HCT116 (cell line): ENCODE measurements around the gene EEF1E1. TPM values are rescaled to one million over a fixed set of nuclear protein-coding genes. Genes with fewer than 3 reads are reported as not detected.

Experiments used
- ATAC-seq: fragments of 200-7000 bp; cut with Tn5 transposase; 2 replicates; pipeline ENCODE4 v1.9.1; 2020; ENCODE audit warnings: mild to moderate bottlenecking, moderate library complexity
- BruUV-seq: library from RNA; stranded (reverse); fragments of 400-500 nt; replicated peaks from 2 replicates; lab custom pipeline; 2021; lab: Mats Ljungman, UMichigan
- CTCF ChIA-PET: fragments of 300-600 bp; sonication (Branson Sonifier 250); formaldehyde crosslinking; loops from one replicate; lab custom pipeline; 2021; ENCODE audit warnings: antibody characterized with exemption; lab: Charles Lee
- POLR2A ChIA-PET: fragments of 300-600, 350-600 bp; sonication (Branson Sonifier 250); formaldehyde crosslinking; loops from one replicate; lab custom pipeline; 2021; ENCODE audit warnings: antibody characterized with exemption; lab: Charles Lee
- RAD21 ChIA-PET, 2 experiments: fragments of 300-600 bp; sonication (Branson Sonifier 250); formaldehyde crosslinking; loops; one replicate each; lab custom pipeline; 2023; ENCODE audit warnings: low total read pairs in 2 of 2; ENCODE audit not compliant: uncharacterized antibody in 2 of 2, unreplicated experiment in 2 of 2, low non-redundant PET in 1 of 2; lab: Charles Lee
- DNase-seq: peaks from one replicate; pipeline ENCODE4 v3.0.0-alpha.2; 2010; ENCODE audit warnings: low read depth, low spot score
- H2AFZ ChIP-seq: fragments of 200-600 bp; shearing (Covaris generic), sonication (generic); 2 replicates; pipeline ENCODE4 v1.6.1; 2017; ENCODE audit warnings: low read depth, mixed run types, mixed read lengths, antibody characterized with exemption, low read length; ENCODE audit not compliant: poor library complexity, severe bottlenecking
- H3K27ac ChIP-seq: 2 replicates; pipeline ENCODE4 v1.5.1; 2012; ENCODE audit warnings: low read depth, low read length
- H3K27me3 ChIP-seq: fragments of 200-600 bp; sonication (generic); 2 replicates; pipeline ENCODE4 v1.6.1; 2016; ENCODE audit warnings: mixed run types, low read length, mixed read lengths; ENCODE audit not compliant: insufficient read depth
- H3K36me3 ChIP-seq, 2 experiments: fragments of 200-500 bp in 1 of 2; fragments of 200-600 bp in 1 of 2; sonication (Bioruptor generic) in 1 of 2; sonication (generic) in 1 of 2; 2 replicates each; pipeline versions ENCODE4 v1.5.1 to v1.6.1; 2014 to 2016; ENCODE audit warnings: low read length in 2 of 2, inconsistent platforms in 1 of 2, mixed read lengths in 1 of 2, mixed run types in 1 of 2; ENCODE audit not compliant: insufficient read depth in 2 of 2, control insufficient read depth in 1 of 2
- H3K4me1 ChIP-seq, 2 experiments: fragments of 200-600 bp in 1 of 2; sonication (generic) in 1 of 2; 2 replicates each; pipeline versions ENCODE4 v1.5.1 to v1.6.1; 2012 to 2017; ENCODE audit warnings: low read length in 2 of 2, inconsistent platforms in 1 of 2, mild to moderate bottlenecking in 1 of 2, mixed read lengths in 1 of 2, mixed run types in 1 of 2, moderate library complexity in 1 of 2; ENCODE audit not compliant: insufficient read depth in 2 of 2, control insufficient read depth in 1 of 2
- H3K4me2 ChIP-seq: fragments of 200-600 bp; sonication (generic); 2 replicates; pipeline ENCODE4 v1.6.1; 2017; ENCODE audit warnings: mixed run types, low read length, mixed read lengths
- H3K4me3 ChIP-seq, 2 experiments: fragments of 200-600 bp in 1 of 2; sonication (generic) in 1 of 2; replicated peaks in 1 of 2; 2 replicates each; pipeline ENCODE4 v1.5.1; 2011 to 2016; ENCODE audit warnings: low read length in 2 of 2, control low read depth in 1 of 2, low read depth in 1 of 2, mild to moderate bottlenecking in 1 of 2, mixed read lengths in 1 of 2, mixed run types in 1 of 2
- H3K79me2 ChIP-seq: fragments of 200-600 bp; sonication (generic); 2 replicates; pipeline ENCODE4 v1.6.1; 2017; ENCODE audit warnings: mild to moderate bottlenecking, mixed run types, low read length, moderate library complexity, mixed read lengths; ENCODE audit not compliant: insufficient read depth
- H3K9ac ChIP-seq: fragments of 200-600 bp; sonication (generic); 2 replicates; pipeline ENCODE4 v1.6.1; 2016; ENCODE audit warnings: low read length, mixed read lengths
- H3K9me2 ChIP-seq: fragments of 200-600 bp; sonication (generic), shearing (Covaris generic); 2 replicates; pipeline ENCODE4 v1.6.1; 2017; ENCODE audit warnings: mixed run types, mild to moderate bottlenecking, moderate library complexity; ENCODE audit not compliant: insufficient read depth
- H3K9me3 ChIP-seq, 2 experiments: fragments of 200-500 bp in 1 of 2; fragments of 200-600 bp in 1 of 2; sonication (Bioruptor generic) in 1 of 2; sonication (generic) in 1 of 2; 2 replicates each; pipeline ENCODE4 v1.6.1; 2014 to 2017; ENCODE audit warnings: low read length in 2 of 2, mixed read lengths in 2 of 2, inconsistent platforms in 1 of 2, low read depth in 1 of 2, mild to moderate bottlenecking in 1 of 2, mixed run types in 1 of 2, moderate library complexity in 1 of 2; ENCODE audit not compliant: control insufficient read depth in 1 of 2, insufficient read depth in 1 of 2
- H4K20me1 ChIP-seq: fragments of 200-600 bp; sonication (generic), shearing (Covaris generic); 2 replicates; pipeline ENCODE4 v1.6.1; 2017; ENCODE audit warnings: mixed run types, mild to moderate bottlenecking, moderate library complexity; ENCODE audit not compliant: insufficient read depth
- ATF3 ChIP-seq: IDR thresholded peaks from 2 replicates; pipeline ENCODE4 v1.6.1; 2012
- ELF1 ChIP-seq: IDR thresholded peaks from 2 replicates; pipeline ENCODE4 v1.6.1; 2012; ENCODE audit warnings: low read depth, borderline replicate concordance
- EZH2phosphoT487 ChIP-seq: fragments of 200-600 bp; IDR thresholded peaks from 2 replicates; pipeline ENCODE4 v1.6.1; 2018; ENCODE audit warnings: antibody characterized with exemption, borderline replicate concordance
- FOSL1 ChIP-seq: IDR thresholded peaks from 2 replicates; pipeline ENCODE4 v1.6.1; 2012; ENCODE audit warnings: low read depth
- MAX ChIP-seq: IDR thresholded peaks from 2 replicates; pipeline ENCODE4 v1.6.1; 2012
- POLR2A ChIP-seq: IDR thresholded peaks from 2 replicates; pipeline ENCODE4 v1.7.0; 2011; ENCODE audit warnings: borderline replicate concordance; ENCODE audit not compliant: insufficient read depth, insufficient read length; ENCODE audit errors: extremely low read depth
- RAD21 ChIP-seq: IDR thresholded peaks from 2 replicates; pipeline ENCODE4 v1.6.1; 2012; ENCODE audit warnings: low read depth, mild to moderate bottlenecking
- SIN3A ChIP-seq: IDR thresholded peaks from 2 replicates; pipeline ENCODE4 v1.6.1; 2012; ENCODE audit warnings: low read depth
- SP1 ChIP-seq: IDR thresholded peaks from 2 replicates; pipeline ENCODE4 v1.6.1; 2012; ENCODE audit warnings: low read depth
- SRF ChIP-seq: IDR thresholded peaks from 2 replicates; pipeline ENCODE4 v1.6.1; 2012; ENCODE audit warnings: low read depth
- TCF7L2 ChIP-seq: IDR thresholded peaks from 2 replicates; pipeline ENCODE4 v1.7.0; 2011; ENCODE audit warnings: borderline replicate concordance, inconsistent platforms; ENCODE audit not compliant: insufficient read depth, insufficient read length; ENCODE audit errors: extremely low read depth
- YY1 ChIP-seq: IDR thresholded peaks from 2 replicates; pipeline ENCODE4 v1.6.1; 2011; ENCODE audit warnings: low read length, low read depth, moderate library complexity, mild to moderate bottlenecking; ENCODE audit not compliant: insufficient replicate concordance; ENCODE audit errors: extremely low read depth
- ZBTB33 ChIP-seq: IDR thresholded peaks from 2 replicates; pipeline ENCODE4 v1.6.1; 2011; ENCODE audit warnings: mild to moderate bottlenecking, low read length, moderate library complexity; ENCODE audit not compliant: insufficient replicate concordance; ENCODE audit errors: extremely low read depth
- ZFX ChIP-seq: fragments of 450-650 bp; IDR thresholded peaks from 2 replicates; pipeline ENCODE4 v1.6.1; 2017
- intact Hi-C: fragments of 100-400 bp; cut with micrococcal nuclease; formaldehyde crosslinking; loops from 2 replicates; pipeline ENCODE4 v1.10.0; 2022
- total RNA-seq: library from RNA; stranded (reverse); gene quantifications from one replicate; pipeline ENCODE4 v1.2.1, GENCODE V29; 2021; ENCODE audit not compliant: unreplicated experiment
- TF ChIP-seq, protein P1 (sequence below), 3 experiments: fragments of 200-600 bp in 1 of 3; sonication (generic) in 1 of 3; IDR thresholded peaks in 2 of 3; conservative IDR thresholded peaks in 1 of 3; 2 replicates each; pipeline ENCODE4 v1.5.1; 2012 to 2017; ENCODE audit warnings: low read depth in 2 of 3, low read length in 2 of 3, antibody characterized with exemption in 1 of 3, borderline replicate concordance in 1 of 3, control low read depth in 1 of 3, mild to moderate bottlenecking in 1 of 3, mixed read lengths in 1 of 3, mixed run types in 1 of 3, moderate library complexity in 1 of 3; ENCODE audit not compliant: insufficient read depth in 1 of 3
- TF ChIP-seq, protein P2 (sequence below): IDR thresholded peaks from 2 replicates; pipeline ENCODE4 v1.6.1; 2012; ENCODE audit warnings: low read depth

EEF1E1 gene
- total RNA-seq, 1 experiment from 2014 or later = 69.7 TPM

- BruUV-seq = no TSS peak
- ChIA-PET POLR2A (no interaction called here), RAD21 (no interaction called here)
- no peak overlapping the region for H3K4me2 ChIP-seq
- no peaks in the 10 kb centered on the region for H3K4me1 ChIP-seq
- intact Hi-C loops = no loop called here
- no peaks in the 10 kb centered on the region for H4K20me1 ChIP-seq
- H3K79me2 ChIP-seq = peaks cover 18% of the 10 kb centered on the region
- ATAC-seq = no peak
- H3K36me3 ChIP-seq = no peaks in the 10 kb centered on the region
- H3K9ac ChIP-seq = no peak overlapping the region
- TF ChIP-seq SIN3A = no peak
- no peak for TF ChIP-seq TCF7L2
- TF ChIP-seq YY1 = no peak
- no peak for TF ChIP-seq EZH2phosphoT487
- TF ChIP-seq ZBTB33 = no peak
- no peak for TF ChIP-seq MAX
- no peak for TF ChIP-seq ATF3
- TF ChIP-seq, protein P1, sequence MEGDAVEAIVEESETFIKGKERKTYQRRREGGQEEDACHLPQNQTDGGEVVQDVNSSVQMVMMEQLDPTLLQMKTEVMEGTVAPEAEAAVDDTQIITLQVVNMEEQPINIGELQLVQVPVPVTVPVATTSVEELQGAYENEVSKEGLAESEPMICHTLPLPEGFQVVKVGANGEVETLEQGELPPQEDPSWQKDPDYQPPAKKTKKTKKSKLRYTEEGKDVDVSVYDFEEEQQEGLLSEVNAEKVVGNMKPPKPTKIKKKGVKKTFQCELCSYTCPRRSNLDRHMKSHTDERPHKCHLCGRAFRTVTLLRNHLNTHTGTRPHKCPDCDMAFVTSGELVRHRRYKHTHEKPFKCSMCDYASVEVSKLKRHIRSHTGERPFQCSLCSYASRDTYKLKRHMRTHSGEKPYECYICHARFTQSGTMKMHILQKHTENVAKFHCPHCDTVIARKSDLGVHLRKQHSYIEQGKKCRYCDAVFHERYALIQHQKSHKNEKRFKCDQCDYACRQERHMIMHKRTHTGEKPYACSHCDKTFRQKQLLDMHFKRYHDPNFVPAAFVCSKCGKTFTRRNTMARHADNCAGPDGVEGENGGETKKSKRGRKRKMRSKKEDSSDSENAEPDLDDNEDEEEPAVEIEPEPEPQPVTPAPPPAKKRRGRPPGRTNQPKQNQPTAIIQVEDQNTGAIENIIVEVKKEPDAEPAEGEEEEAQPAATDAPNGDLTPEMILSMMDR (IDR thresholded peaks at IDR 0.05 in 2 of 3, conservative IDR thresholded peaks at IDR 0.05 in 1 of 3; ENCODE audit: borderline replicate concordance in 1 of 3, insufficient read depth in 1 of 3, low read depth in 2 of 3, low read length in 2 of 3) = no peak
- no peak for TF ChIP-seq FOSL1
- no peak for TF ChIP-seq POLR2A
- TF ChIP-seq, protein P2, sequence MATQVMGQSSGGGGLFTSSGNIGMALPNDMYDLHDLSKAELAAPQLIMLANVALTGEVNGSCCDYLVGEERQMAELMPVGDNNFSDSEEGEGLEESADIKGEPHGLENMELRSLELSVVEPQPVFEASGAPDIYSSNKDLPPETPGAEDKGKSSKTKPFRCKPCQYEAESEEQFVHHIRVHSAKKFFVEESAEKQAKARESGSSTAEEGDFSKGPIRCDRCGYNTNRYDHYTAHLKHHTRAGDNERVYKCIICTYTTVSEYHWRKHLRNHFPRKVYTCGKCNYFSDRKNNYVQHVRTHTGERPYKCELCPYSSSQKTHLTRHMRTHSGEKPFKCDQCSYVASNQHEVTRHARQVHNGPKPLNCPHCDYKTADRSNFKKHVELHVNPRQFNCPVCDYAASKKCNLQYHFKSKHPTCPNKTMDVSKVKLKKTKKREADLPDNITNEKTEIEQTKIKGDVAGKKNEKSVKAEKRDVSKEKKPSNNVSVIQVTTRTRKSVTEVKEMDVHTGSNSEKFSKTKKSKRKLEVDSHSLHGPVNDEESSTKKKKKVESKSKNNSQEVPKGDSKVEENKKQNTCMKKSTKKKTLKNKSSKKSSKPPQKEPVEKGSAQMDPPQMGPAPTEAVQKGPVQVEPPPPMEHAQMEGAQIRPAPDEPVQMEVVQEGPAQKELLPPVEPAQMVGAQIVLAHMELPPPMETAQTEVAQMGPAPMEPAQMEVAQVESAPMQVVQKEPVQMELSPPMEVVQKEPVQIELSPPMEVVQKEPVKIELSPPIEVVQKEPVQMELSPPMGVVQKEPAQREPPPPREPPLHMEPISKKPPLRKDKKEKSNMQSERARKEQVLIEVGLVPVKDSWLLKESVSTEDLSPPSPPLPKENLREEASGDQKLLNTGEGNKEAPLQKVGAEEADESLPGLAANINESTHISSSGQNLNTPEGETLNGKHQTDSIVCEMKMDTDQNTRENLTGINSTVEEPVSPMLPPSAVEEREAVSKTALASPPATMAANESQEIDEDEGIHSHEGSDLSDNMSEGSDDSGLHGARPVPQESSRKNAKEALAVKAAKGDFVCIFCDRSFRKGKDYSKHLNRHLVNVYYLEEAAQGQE = no peak
- TF ChIP-seq SP1 = no peak
- TF ChIP-seq SRF = no peak
- TF ChIP-seq RAD21 = no peak
- TF ChIP-seq ELF1 = no peak
- TF ChIP-seq ZFX = no peak
- TF ChIP-seq, all 23 proteins: peak for 0
- CTCF ChIA-PET = no interaction called here
- Histone ChIP-seq H3K9me3 (no peaks in the 10 kb centered on the region; a peak in 1 of 4 replicates), H2AFZ (no peak overlapping the region), H3K4me3 (no peak overlapping the region), H3K27me3 (no peaks in the 10 kb centered on the region), H3K9me2 (no peaks in the 10 kb centered on the region), H3K27ac (no peak overlapping the region)
- DNase-seq = no peak
These were observed 71.4 kb downstream of the EEF1E1 start for GRCh38 chr6:8030920-8031319.
